Esophagus mucosa (tissue), 1 donor: Measurements from ENCODE around the gene CREB3. TPM values are rescaled to one million over a fixed set of nuclear protein-coding genes. Genes with fewer than 3 reads are reported as not detected.

Source experiments
- ATAC-seq: fragments of 200-7000 bp; cut with Tn5 transposase; one replicate; pipeline ENCODE4 v1.9.1; 2020
- total RNA-seq: library from RNA; stranded (reverse); gene quantifications from one replicate; pipeline ENCODE4 v1.2.4, GENCODE V29; 2023
- donor health status: DM: yes; HTN: yes; CAD: no.

The CREB3 gene
- total RNA-seq, 1 donor from 2014 or later, result 15.1 TPM

DNA sequence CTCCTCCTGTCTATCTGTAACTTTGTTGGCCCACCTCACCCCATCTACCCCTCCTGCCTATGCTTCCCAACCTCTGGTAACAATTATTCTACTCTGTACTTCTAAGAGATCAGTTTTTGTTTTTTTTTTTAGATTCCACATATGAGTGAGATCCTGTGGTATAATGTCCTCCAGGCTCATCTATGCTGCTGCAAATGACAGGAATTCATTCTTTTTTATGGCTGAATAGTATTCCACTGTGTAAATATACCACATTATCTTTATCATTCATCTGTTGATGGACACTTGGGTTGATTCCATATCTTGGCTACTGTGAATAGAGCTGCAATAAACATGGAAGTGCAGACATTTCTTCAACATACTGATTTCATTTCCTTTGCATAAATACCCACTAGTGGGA lies 51.0 kb downstream of the CREB3 start:
- ATAC-seq, result no peak

Other genes starting within 250 kb of the CREB3 start
- 4.7 TPM for gene RUSC2, start 242.6 kb upstream of the CREB3 start, total RNA-seq
- gene TESK1, start 127.4 kb upstream of the CREB3 start, total RNA-seq, result 9.5 TPM
- gene CD72, start 114.3 kb upstream of the CREB3 start, total RNA-seq, result 0.52 TPM
- gene SIT1, start 81.7 kb upstream of the CREB3 start, total RNA-seq, result 0.44 TPM
- 5,550 TPM for gene RMRP, start 74.6 kb upstream of the CREB3 start, total RNA-seq
- 7.9 TPM for gene CCDC107, start 74.4 kb upstream of the CREB3 start, total RNA-seq
- 2.4 TPM for gene ARHGEF39, start 67.5 kb upstream of the CREB3 start, total RNA-seq
- 1.6 TPM for gene CA9, start 58.7 kb upstream of the CREB3 start, total RNA-seq
- 31.2 TPM for gene TPM2, start 42.7 kb upstream of the CREB3 start, total RNA-seq
- 84.6 TPM for gene TLN1, start 471 bp upstream of the CREB3 start, total RNA-seq
- gene GBA2, start 16.6 kb downstream of the CREB3 start, total RNA-seq, result 20.9 TPM
- gene RGP1, start 16.6 kb downstream of the CREB3 start, total RNA-seq, result 17.4 TPM
- not detected for gene MSMP, start 21.6 kb downstream of the CREB3 start, total RNA-seq
- gene NPR2, start 58.9 kb downstream of the CREB3 start, total RNA-seq, result 1.3 TPM
- gene SPAG8, start 79.6 kb downstream of the CREB3 start, total RNA-seq, result 0.20 TPM
- gene HINT2, start 82.4 kb downstream of the CREB3 start, total RNA-seq, result 30.2 TPM
- gene FAM221B, start 96.1 kb downstream of the CREB3 start, total RNA-seq, result not detected
- gene TMEM8B, start 96.6 kb downstream of the CREB3 start, total RNA-seq, result 1.7 TPM
- gene OR13J1, start 137.7 kb downstream of the CREB3 start, total RNA-seq, result not detected
- 1.2 TPM for gene HRCT1, start 173.5 kb downstream of the CREB3 start, total RNA-seq
- gene SPAAR, start 176.8 kb downstream of the CREB3 start, total RNA-seq, result 0.16 TPM
- gene OR2S2, start 225.5 kb downstream of the CREB3 start, total RNA-seq, result not detected